ENCODE data around the gene ASTN2. TPM values are rescaled to one million over a fixed set of nuclear protein-coding genes. Genes with fewer than 3 reads are reported as not detected.
"Not testable (repeated sequence)": the region's sequence is repeated elsewhere in the genome, so short reads cannot be mapped to it uniquely, and the experiment has no call there.

The ASTN2 gene
- polyA plus RNA-seq, 4 donors = 3.0 to 15.2 (median 3.7) TPM

DNA sequence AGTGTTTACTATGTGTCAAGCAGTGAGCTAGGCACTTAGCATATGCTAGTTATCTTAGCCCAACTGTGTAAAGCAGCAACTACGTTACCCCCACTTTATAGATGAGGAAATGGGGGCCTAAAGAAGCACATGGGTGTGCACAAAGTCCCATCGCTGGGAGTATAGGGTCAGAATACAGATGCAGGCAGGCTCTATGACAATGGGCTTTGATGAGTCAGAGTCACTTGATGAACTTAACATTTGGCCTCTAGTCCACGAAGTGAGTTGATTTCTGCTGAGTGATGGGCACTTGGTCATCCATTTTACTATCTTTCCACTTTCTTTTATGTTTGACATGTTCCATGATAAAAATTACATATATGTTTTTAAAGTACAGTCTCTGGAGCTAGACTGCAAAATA is 523.4 kb downstream of the ASTN2 start:
- Histone ChIP-seq H3K4me3 (ENCODE audit: low read depth in 1 of 3, low read length in 3 of 3) (no peak overlapping the region), H3K36me3 (ENCODE audit: control insufficient read depth in 3 of 3, insufficient read depth in 2 of 3, low read depth in 1 of 3, low read length in 3 of 3) (no peaks in the 10 kb centered on the region), H3K27me3 (ENCODE audit: control insufficient read depth in 3 of 3, insufficient read depth in 3 of 3, low read length in 3 of 3) (no peaks in the 10 kb centered on the region), H3K4me1 (ENCODE audit: control insufficient read depth in 3 of 3, insufficient read depth in 2 of 3, low read depth in 1 of 3, low read length in 2 of 3) (no peaks in the 10 kb centered on the region), H3K9me3 (ENCODE audit: control insufficient read depth in 2 of 2, insufficient read depth in 1 of 2, low read depth in 1 of 2, low read length in 1 of 2) (no peaks in the 10 kb centered on the region), H3K27ac (ENCODE audit: low read depth in 1 of 3, low read length in 2 of 3) (no peak overlapping the region)
- DNase-seq = peak in 1 of 2 donors; percentile 12
- FAIRE-seq = no peak
- 53 to 68% (median 63%) methylated on average over 3 of the region's 3 CpGs for WGBS, 3 donors

DNA sequence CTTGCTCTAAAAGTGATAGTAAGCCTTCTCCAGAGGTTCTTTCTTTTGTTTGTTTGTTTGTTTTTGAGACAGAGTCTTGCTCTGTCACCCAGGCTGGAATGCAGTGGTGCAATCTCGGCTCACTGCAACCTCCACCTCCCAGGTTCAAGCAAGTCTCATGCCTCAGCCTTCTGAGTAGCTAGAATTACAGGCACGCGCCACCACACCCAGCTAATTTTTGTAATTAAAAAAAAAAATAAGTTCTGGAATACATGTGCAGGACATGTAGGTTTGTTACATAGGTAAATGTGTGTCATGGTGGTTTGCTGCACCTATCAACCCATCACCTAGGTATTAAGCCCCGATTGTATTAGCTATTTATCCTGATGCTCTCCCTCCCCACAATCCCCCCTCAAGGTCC is 526.4 kb downstream of the ASTN2 start:
- H3K27me3 ChIP-seq (ENCODE audit: control insufficient read depth in 3 of 3, insufficient read depth in 3 of 3, low read length in 3 of 3); FAIRE-seq; H3K4me1 ChIP-seq (ENCODE audit: control insufficient read depth in 3 of 3, insufficient read depth in 2 of 3, low read depth in 1 of 3, low read length in 2 of 3); H3K27ac ChIP-seq (ENCODE audit: low read depth in 1 of 3, low read length in 2 of 3); H3K4me3 ChIP-seq (ENCODE audit: low read depth in 1 of 3, low read length in 3 of 3); DNase-seq; H3K36me3 ChIP-seq (ENCODE audit: control insufficient read depth in 3 of 3, insufficient read depth in 2 of 3, low read depth in 1 of 3, low read length in 3 of 3); H3K9me3 ChIP-seq (ENCODE audit: control insufficient read depth in 2 of 2, insufficient read depth in 1 of 2, low read depth in 1 of 2, low read length in 1 of 2): not testable (repeated sequence)
- 81 to 91% (median 84%) methylated on average over 4 of the region's 4 CpGs for WGBS, 3 donors

DNA sequence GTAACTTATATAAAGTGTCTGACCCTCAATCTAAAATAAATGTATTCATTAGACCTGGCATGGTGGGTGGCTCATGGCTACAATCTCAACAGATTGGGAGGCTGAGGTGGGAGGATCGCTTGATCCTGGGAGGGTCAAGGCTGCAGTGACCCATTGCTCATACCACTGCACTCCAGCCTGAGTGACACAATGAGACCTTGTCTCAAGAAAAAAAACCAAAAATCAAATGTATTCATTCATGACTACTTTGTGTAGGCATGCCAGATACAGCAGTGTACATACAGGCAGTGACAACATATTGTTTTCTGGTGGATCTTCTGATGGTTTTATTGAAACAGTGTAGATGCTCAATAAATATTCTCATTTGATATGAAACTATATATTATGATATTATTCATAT is 526.8 kb downstream of the ASTN2 start:
- DNase-seq (no peak), FAIRE-seq (no peak)
- Histone ChIP-seq H3K9me3 (ENCODE audit: control insufficient read depth in 2 of 2, insufficient read depth in 1 of 2, low read depth in 1 of 2, low read length in 1 of 2) (no peaks in the 10 kb centered on the region), H3K4me1 (ENCODE audit: control insufficient read depth in 3 of 3, insufficient read depth in 2 of 3, low read depth in 1 of 3, low read length in 2 of 3) (no peaks in the 10 kb centered on the region), H3K27me3 (ENCODE audit: control insufficient read depth in 3 of 3, insufficient read depth in 3 of 3, low read length in 3 of 3) (no peaks in the 10 kb centered on the region), H3K4me3 (ENCODE audit: low read depth in 1 of 3, low read length in 3 of 3) (no peak overlapping the region), H3K27ac (ENCODE audit: low read depth in 1 of 3, low read length in 2 of 3) (no peak overlapping the region), H3K36me3 (ENCODE audit: control insufficient read depth in 3 of 3, insufficient read depth in 2 of 3, low read depth in 1 of 3, low read length in 3 of 3) (no peaks in the 10 kb centered on the region)
- 98 to 100% (median 100%) methylated on average over 1 of the region's 1 CpG for WGBS, 3 donors

DNA sequence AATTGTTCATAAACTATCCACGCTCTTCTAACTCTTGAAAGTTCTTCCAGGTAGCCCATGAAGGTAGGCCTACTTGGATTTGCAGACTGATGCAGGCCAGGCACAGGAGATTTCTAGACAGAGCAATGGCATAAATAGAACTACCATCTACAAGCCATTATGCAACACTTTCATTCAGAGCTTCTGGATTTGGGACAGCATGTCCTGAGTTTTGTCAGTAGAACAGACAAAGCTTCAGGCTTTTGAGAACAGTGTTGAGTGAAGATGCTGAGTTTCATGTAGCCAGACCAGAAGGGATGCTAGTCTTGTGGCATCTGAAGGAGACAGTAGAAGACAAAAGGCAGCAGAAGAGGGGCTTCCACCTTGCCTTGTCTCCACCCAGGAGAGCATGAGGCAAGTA is 531.2 kb downstream of the ASTN2 start:
- FAIRE-seq (no peak), DNase-seq (no peak)
- no peaks in the 10 kb centered on the region for H3K9me3 ChIP-seq (ENCODE audit: control insufficient read depth in 2 of 2, insufficient read depth in 1 of 2, low read depth in 1 of 2, low read length in 1 of 2)
- 68 to 91% (median 86%) methylated on average over 1 of the region's 1 CpG for WGBS, 3 donors
- H3K4me1 ChIP-seq (ENCODE audit: control insufficient read depth in 3 of 3, insufficient read depth in 2 of 3, low read depth in 1 of 3, low read length in 2 of 3) = no peaks in the 10 kb centered on the region
- no peaks in the 10 kb centered on the region for H3K27me3 ChIP-seq (ENCODE audit: control insufficient read depth in 3 of 3, insufficient read depth in 3 of 3, low read length in 3 of 3)
- H3K27ac ChIP-seq (ENCODE audit: low read depth in 1 of 3, low read length in 2 of 3) = no peak overlapping the region
- no peak overlapping the region for H3K4me3 ChIP-seq (ENCODE audit: low read depth in 1 of 3, low read length in 3 of 3)
- H3K36me3 ChIP-seq (ENCODE audit: control insufficient read depth in 3 of 3, insufficient read depth in 2 of 3, low read depth in 1 of 3, low read length in 3 of 3) = no peaks in the 10 kb centered on the region

DNA sequence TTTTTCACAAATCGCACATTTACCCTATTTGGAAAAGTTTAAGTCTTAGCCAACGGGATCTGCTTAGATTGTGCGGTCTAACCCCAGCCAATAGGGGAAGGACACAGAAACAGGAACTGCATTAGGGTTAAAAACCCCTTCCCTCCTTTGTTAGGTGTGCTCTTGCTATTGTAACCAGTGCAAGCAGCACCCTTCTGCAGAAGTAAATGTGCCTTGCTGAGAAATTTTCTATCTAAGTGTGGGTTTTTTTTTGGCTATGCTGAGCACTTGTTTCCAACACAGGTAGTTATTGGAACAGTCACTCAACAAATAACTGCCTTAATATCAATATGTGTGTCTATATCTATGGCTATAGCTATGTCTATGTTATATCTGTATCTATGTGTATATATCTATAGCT is 537.8 kb downstream of the ASTN2 start:
- H3K36me3 ChIP-seq (ENCODE audit: control insufficient read depth in 3 of 3, insufficient read depth in 2 of 3, low read depth in 1 of 3, low read length in 3 of 3) = no peaks in the 10 kb centered on the region
- H3K27me3 ChIP-seq (ENCODE audit: control insufficient read depth in 3 of 3, insufficient read depth in 3 of 3, low read length in 3 of 3) = no peaks in the 10 kb centered on the region
- WGBS, 3 donors = 78 to 93% (median 79%) methylated on average over 3 of the region's 3 CpGs
- FAIRE-seq = no peak
- peaks cover 0 to 23% (median 0%) of the 10 kb centered on the region in 3 donors for H3K4me1 ChIP-seq (ENCODE audit: control insufficient read depth in 3 of 3, insufficient read depth in 2 of 3, low read depth in 1 of 3, low read length in 2 of 3)
- DNase-seq = no peak
- H3K4me3 ChIP-seq (ENCODE audit: low read depth in 1 of 3, low read length in 3 of 3) = no peak overlapping the region
- no peak overlapping the region for H3K27ac ChIP-seq (ENCODE audit: low read depth in 1 of 3, low read length in 2 of 3)
- H3K9me3 ChIP-seq (ENCODE audit: control insufficient read depth in 2 of 2, insufficient read depth in 1 of 2, low read depth in 1 of 2, low read length in 1 of 2) = peaks cover 0 to 12% of the 10 kb centered on the region in 2 donors

DNA sequence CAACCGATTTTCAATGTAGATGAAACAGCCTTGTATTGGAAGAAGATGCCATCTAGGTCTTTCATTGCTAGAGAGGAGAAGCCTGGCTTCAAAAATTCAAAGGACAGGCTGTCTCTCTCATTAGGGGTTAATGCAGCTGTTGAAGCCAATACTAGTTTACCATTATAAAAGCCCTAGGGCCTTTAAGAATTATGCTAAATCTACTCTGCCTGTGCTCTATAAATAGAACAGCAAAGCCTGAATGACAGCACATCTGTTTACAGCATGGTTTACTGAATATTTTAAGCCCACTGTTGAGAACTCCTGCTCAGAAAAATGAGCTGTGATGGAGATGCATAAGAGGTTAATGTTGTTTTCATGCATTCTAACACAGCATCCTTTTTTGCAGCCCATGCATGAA is 539.3 kb downstream of the ASTN2 start:
- FAIRE-seq (no peak), DNase-seq (no peak)
- H3K36me3 ChIP-seq (ENCODE audit: control insufficient read depth in 3 of 3, insufficient read depth in 2 of 3, low read depth in 1 of 3, low read length in 3 of 3) = no peaks in the 10 kb centered on the region
- no peak overlapping the region for H3K4me3 ChIP-seq (ENCODE audit: low read depth in 1 of 3, low read length in 3 of 3)
- H3K9me3 ChIP-seq (ENCODE audit: control insufficient read depth in 2 of 2, insufficient read depth in 1 of 2, low read depth in 1 of 2, low read length in 1 of 2) = peaks cover 0 to 12% of the 10 kb centered on the region in 2 donors
- WGBS, 3 donors = 60 to 79% (median 62%) methylated on average over 1 of the region's 1 CpG
- H3K27ac ChIP-seq (ENCODE audit: low read depth in 1 of 3, low read length in 2 of 3) = no peak overlapping the region
- H3K4me1 ChIP-seq (ENCODE audit: control insufficient read depth in 3 of 3, insufficient read depth in 2 of 3, low read depth in 1 of 3, low read length in 2 of 3) = peaks cover 0 to 25% (median 0%) of the 10 kb centered on the region in 3 donors
- H3K27me3 ChIP-seq (ENCODE audit: control insufficient read depth in 3 of 3, insufficient read depth in 3 of 3, low read length in 3 of 3) = no peaks in the 10 kb centered on the region

DNA sequence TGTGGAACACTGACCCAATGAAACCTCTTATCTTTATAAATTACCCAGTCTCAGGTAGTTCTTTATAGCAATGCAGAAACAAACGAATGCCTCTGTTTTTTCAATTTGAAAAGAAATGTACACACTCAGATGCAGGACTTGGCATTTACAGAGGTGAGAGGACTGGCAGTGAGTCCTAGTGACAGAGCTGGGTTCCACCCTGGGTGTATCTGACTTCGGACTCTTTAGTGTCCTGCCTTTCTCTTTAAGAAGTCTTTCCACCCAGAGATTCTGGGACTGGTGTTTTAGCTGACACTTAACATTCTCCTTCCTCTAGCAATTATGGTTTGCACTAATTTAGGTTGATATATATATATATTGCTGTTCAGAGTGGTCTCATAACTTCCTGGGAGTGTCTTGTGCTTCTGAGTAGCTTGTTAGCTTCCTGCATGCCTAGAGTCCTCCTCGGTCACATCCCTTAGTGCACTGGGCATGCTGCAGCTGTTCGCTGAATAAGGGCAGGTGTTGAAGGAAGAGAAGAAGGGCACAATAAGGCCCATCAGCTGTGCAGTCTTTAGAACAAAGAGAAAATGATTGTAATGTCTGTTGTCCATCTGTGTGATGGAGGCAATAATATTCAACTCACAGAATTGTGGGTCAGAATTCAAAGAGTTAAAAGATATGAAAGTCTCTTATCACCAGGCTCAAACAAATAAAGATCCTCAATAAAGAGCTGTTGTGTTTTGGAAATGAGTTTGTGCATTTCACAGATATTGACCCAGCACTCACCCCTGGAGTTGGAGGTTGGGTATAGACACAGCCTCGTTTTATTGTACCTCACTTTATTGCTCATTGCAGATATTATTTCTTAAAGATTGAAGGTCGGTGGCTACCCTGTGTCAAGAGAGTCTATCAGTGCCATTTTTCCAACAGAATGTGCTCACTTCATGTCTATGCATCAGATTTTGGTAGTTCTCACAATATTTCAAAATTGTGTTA is 540.6 kb downstream of the ASTN2 start:
- Histone ChIP-seq H3K36me3 (ENCODE audit: control insufficient read depth in 3 of 3, insufficient read depth in 2 of 3, low read depth in 1 of 3, low read length in 3 of 3) (no peaks in the 10 kb centered on the region), H3K27me3 (ENCODE audit: control insufficient read depth in 3 of 3, insufficient read depth in 3 of 3, low read length in 3 of 3) (no peaks in the 10 kb centered on the region), H3K9me3 (ENCODE audit: control insufficient read depth in 2 of 2, insufficient read depth in 1 of 2, low read depth in 1 of 2, low read length in 1 of 2) (peaks cover 0 to 12% of the 10 kb centered on the region in 2 donors), H3K27ac (ENCODE audit: low read depth in 1 of 3, low read length in 2 of 3) (peak overlapping the region; percentile 22 to 84 (median 55)), H3K4me3 (ENCODE audit: low read depth in 1 of 3, low read length in 3 of 3) (no peak overlapping the region), H3K4me1 (ENCODE audit: control insufficient read depth in 3 of 3, insufficient read depth in 2 of 3, low read depth in 1 of 3, low read length in 2 of 3) (peaks cover 0 to 28% (median 3%) of the 10 kb centered on the region in 3 donors)
- WGBS, 3 donors = 19 to 51% (median 29%) methylated on average over 6 of the region's 6 CpGs
- DNase-seq (peak; percentile 56 to 84), FAIRE-seq (no peak)

DNA sequence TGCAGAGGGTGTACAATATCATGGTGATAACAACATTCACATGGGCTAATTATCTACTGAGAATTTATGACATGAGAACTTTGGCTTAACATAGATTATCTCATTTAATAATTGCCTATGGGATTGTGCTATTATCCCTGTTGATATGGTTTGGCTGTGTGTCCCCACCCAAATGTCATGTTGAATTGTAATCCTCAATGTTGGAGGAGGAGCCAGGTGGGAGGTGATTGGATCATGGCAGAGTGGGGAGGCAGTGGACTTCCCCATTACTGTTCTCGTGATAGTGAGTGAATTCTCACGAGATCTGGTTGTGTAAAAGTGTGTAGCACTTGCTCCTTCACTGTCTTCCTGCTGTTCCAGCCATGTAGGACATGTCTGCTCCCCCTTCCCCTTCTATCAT is 541.4 kb downstream of the ASTN2 start:
- peaks cover 0 to 12% of the 10 kb centered on the region in 2 donors for H3K9me3 ChIP-seq (ENCODE audit: control insufficient read depth in 2 of 2, insufficient read depth in 1 of 2, low read depth in 1 of 2, low read length in 1 of 2)
- no peak for FAIRE-seq
- peak overlapping the region; percentile 15 to 84 (median 22) for H3K27ac ChIP-seq (ENCODE audit: low read depth in 1 of 3, low read length in 2 of 3)
- peaks cover 0 to 31% (median 3%) of the 10 kb centered on the region in 3 donors for H3K4me1 ChIP-seq (ENCODE audit: control insufficient read depth in 3 of 3, insufficient read depth in 2 of 3, low read depth in 1 of 3, low read length in 2 of 3)
- no peaks in the 10 kb centered on the region for H3K27me3 ChIP-seq (ENCODE audit: control insufficient read depth in 3 of 3, insufficient read depth in 3 of 3, low read length in 3 of 3)
- no peak overlapping the region for H3K4me3 ChIP-seq (ENCODE audit: low read depth in 1 of 3, low read length in 3 of 3)
- WGBS, 3 donors = 8 to 40% (median 10%) methylated on average over 2 of the region's 2 CpGs
- H3K36me3 ChIP-seq (ENCODE audit: control insufficient read depth in 3 of 3, insufficient read depth in 2 of 3, low read depth in 1 of 3, low read length in 3 of 3) = no peaks in the 10 kb centered on the region
- DNase-seq = peak; percentile 76 to 92
